HG03571 (cell line): ENCODE data around the gene SNUPN.

Experiments
- ATAC-seq: cut with Tn5 transposase; IDR thresholded peaks from one replicate; pipeline ENCODE4 v1.9.1; 2021; ENCODE audit not compliant: unreplicated experiment

SNUPN gene

DNA sequence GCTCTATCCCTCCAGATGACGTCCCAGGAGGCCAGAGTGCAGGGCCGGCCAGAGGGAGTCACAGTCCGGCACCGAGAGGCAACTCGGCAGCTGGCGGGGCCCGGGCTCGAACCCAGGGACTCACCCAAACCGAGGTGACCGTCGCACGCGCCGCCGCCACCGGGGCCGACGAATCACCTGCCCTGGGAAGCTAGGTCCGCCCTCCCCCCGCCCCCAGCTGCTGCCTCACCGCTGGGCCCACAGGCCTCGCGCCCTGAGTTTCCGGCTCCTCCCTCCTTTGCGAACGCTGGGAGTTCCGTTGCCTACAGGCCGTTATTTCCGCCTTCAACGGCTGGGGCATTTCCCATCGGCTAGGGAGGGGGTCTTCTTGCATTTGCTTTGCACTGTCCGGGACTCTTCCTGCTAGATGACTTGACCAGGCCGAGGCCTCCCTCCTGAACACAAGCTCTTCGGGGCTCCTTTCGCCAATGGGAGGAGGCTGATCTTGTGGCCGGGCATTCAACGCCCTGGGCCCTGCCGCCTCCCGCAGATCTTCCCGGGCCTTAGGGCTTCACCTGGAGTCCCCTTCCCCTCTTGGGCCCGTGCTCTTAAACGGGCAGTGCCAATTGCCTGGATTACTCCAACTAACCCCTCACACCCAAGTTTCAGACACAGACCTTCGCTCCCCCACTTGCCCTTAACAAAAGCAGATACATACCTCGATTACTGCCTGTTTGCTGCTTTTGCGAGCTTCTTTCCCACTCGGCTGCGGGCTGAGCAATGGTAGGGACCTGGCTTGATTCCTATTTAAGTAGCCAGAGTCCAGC is at the start of gene SNUPN:
Gene SNUPN (minus strand): TSS at position 184 of the 806 bp plus-strand sequence. CDS start 4,674 bp downstream, outside the sequence.
- ATAC-seq = peak; percentile 69

DNA sequence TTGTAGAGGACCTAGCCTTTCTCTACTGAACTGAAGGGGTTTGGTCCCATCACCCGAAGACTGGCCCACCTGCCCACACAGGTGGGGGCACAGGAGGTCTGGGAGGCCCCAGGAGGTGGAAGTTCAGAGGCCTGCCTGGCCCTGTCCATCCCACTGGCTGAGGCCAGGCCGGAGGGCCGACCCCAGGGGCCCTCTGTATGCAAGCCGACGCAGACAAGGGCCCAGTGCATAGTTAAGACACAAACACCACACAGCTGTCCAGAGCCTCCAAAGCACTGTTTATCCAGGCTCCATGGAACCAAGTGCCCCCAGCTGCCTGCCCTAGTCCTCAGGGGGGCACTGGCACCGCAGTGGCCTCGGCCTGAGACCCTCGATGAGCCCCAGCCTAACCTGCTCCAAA is 48.8 kb upstream of the SNUPN start:
- ATAC-seq = no peak

DNA sequence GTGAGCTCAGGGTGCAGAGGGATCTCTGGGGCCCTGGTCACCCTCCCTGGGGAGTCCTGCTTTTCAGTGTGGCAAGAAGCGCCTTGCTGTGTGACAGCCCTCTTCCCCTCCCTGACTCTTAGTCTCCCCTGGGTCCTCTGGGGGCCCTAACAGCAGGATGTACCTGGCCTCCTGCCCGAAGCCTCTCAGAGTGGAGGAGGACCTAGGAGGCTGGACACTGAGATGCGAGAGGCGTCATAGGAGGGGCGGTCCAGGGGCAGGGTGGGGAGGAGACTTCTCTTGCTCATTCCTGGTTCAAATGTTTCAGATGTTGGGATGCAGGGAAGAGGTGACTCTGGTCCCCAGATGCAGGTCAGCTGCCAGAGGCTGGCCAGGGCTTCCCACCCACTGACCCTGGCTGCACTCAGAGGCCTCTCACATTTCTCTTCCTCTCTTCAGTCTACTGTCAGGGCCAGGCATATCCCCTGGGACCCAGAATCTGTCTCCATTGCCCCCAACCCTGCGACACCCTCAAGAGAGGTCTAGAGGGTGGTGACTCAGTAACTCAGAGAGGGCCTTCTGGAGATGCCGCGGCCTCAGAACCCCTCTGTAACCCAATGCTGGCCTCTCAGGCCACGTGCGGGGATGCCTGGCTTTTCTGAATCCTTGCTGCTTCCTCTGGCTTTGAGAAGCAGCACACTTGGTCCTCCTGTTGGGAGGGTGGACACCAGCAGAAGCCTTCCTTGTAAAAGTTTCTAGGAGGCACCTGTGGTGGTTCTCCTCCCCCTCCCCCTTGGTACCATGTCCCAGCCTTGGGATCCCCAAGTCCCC is 48.1 kb upstream of the SNUPN start:
- ATAC-seq = no peak

DNA sequence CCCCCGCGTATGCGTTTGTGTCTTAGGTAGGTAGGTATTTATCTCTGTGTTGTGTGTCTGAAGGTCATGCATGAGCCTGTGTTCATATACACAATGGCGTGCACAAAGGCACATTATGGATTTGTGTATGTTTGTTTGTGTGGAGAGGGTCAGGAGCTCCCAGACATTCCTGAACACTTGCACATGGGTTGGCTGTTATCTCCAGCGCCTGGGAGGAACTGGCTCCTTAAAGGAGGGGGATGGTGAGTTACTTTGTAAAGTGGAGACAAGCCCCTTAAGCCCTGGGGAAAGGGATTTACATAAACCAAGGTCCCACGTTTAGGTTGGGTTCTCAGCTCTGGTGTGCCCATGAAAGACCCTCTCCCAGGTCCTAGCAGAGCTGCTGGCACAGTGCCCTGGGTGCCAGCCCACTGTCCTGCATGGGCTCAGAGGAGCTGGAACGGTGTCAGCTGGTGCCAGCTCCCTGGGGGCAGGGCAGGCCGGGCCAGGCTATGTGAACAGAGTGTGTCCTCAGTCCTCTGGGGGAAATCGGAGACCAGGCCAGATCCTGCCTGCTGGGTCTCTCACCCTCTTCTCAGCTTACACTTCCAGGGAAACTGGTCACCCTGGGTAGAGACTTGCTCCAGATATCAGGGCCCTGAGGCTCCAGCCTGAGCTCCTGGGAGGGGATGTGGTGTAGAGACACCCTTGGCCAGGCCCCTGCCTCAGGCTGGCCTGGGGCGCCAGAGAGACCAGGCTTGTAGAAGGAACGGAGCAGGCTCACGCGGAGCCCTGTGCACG is 47.3 kb upstream of the SNUPN start:
- no peak for ATAC-seq

DNA sequence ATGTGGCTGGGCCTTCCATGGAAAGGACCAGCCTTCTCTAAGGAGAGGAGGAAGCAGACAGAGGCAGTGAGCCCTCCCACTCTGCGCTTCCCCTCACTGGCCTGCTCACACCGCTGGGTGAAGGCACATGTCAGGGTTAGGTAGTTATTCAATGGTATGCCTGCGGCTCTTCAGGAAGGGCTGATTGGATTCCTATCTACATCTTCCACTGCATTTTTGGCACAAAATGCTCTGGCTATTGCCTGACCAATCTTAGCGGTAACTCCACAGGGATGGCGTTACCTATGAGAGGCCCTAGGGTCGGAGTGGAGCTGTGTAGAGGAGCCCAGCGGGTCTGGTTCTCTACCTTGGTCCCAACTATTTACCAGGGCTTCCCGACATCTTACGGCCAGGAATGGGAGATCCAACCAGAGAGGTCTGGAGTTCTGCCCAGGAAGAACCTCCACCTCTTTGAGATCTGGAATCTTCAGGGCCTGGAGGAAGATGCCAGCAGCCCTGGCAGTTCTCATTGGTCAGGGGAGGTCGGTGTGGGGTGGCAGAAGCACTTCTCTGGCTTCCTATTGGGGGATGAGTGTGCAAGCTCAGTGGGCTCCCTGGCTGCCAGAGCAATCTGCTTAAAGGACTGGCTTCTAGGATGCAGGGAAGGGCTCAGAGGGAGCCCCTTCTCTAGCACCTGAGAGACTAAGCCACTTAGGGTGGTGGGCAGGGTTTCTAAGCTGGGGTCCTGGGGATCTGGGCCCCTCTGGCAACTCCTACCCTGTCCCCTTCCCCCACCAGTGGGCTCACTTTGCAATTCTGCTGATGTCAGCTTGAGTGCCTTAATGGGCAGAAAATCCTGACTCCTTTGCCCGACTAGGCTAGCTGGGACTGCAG is 46.4 kb upstream of the SNUPN start:
- ATAC-seq = no peak

DNA sequence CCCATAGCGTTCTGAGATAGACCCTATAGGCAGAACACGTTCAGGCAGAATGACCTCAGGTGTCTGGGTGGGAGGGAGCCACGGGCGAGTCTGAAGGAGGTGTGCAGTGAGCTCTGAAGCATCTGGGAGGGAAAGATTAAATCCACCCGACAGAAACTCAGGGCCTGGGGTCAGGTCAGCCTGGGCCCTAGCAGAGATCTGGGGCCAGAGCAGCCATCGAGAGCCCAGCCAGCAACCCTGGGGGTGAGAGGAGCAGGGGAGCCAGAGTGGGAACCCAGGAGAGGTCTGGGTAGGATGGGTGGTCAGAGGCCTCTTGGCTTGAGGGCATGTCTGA is 44.3 kb upstream of the SNUPN start:
- ATAC-seq = no peak

DNA sequence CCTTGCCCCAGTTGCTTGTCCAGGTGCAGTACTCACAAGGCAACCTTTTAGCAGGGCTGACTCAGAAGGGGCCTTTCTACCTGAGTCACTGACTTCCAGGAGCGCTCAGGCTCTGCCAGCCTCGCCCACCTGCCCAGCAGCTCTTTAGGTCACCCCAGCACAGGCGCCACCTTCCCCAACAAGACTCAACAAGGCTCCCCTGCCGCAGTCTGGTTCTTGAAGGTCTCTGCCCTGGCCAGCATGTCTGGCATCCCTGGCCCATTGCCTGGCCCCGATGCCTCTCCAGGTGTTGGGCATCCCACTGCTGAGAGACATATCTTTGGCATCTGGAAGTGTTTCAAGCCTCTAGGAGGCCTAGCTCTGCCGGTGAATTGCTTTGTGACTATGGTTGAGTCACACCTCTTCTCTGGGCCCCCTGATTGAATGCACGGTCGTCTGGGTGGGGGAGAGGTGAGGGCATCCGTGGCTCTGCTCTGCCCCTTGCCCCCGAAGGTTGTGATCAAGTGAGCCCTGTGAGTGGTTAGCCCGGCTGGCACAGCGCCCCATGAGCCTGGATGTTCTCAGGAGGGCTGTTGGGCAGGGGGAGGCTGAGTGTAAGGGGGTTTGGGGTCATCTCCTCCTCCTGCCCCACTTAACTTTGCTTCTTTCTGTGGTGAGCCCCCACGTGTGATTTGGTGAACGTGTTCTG is 43.8 kb upstream of the SNUPN start:
- no peak for ATAC-seq

DNA sequence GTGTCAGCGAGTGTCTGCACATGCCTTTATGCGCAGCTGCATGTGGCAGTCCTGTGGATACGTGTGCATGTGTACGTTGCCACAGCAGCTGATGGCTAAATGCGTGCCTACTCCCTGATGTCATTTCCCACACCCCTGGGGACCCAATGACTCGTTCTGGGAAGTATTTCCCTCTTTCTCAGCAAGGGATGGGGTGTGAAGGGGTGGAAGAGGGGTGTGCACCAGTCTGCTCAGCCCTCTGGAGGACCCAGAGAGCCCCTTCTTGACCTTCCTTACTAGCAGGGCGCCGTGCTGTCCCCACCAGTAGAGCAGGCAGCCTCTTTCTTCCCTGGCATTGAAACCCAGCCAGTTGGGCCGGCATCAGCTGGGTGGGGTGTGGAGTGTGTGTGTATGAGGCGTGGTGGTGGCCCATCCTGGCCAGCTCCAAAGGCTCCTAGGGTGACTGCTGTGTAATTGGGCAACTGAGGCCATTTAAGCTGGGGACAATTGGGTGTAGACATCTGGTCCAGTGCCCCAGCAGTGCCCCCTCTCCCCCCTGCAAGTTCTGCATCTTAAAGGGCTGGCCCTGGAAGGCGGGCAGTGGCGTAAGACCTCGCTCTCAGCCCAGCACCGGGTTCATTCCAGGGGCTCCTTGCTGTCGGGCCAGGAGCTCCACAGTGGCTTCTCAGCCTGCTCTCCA is 41.4 kb upstream of the SNUPN start:
- ATAC-seq = no peak

DNA sequence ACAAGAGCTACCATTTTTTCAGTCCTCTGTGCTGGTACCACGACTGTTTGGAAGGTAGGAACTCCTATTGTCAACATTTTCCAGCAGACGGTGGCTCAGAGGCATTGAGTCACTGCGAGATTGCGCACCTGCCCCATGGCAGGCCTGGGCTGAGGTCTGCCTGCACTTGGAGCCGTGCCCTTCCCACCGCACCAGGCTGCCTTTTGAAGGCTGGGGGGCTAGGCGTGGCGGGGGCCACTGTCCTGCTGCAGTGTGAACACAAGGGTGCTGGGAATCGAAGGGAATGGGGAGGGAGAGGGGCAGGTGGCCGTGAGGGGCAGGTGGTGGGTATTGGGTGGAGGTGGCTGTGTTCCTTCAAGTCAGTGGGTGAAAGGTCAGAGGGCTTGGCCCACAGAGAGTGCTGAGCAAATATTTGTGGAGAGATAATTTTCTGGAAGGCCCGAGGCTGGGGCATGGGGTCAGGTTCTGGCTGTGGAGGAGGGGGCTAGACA is 38.5 kb upstream of the SNUPN start:
- ATAC-seq = no peak

DNA sequence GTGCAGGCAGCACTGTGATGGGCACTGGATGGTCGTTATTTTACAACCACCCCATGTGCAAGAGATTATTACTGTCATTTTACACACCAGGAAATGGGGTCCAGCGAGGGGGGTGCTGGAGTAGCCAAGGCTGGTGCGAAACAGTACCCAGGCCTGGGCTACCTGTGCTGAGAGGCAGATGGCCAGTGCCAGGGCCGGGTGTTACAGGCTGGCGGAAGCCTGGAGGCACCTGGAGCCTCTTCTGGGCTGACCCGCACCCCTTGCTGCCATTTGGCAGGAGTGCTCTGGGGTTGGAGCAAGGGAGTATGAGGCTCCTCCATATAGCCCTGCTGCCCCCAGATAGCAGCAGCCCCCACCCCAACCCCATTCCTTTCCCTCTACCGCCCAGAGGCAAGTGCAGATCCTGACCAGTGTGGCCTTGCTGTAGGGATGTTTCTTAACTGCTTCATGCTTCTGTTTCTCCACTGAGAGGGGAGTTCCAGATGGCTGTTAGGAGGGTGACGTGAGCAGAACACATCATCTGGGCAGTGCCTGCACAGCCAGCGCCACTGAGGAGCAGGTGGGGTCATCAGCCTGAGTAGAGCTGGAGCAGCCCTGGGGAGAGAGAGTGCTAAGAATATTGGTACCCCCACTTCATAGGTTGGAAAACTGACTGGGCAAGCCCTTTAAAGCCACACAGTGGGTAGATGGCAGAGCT is 37.4 kb upstream of the SNUPN start:
- no peak for ATAC-seq

DNA sequence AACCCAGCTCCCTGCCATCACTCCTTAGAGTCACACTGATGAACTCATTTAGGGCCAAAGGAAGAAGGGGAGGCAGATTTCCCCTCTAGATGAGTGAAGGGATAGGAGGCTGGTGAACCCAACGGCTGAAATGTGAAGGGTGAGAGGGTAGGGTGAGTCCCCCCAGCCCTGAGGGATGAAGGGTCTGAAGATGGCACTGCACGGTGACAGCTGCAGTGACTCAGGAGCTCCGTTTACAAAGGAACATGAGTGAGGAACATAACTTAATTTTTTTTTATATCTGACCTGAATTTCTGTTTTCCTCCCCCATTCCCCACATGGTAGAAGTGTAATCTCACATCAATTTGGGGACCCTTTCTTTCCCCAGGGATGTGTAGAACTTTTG is 36.2 kb upstream of the SNUPN start:
- no peak for ATAC-seq

DNA sequence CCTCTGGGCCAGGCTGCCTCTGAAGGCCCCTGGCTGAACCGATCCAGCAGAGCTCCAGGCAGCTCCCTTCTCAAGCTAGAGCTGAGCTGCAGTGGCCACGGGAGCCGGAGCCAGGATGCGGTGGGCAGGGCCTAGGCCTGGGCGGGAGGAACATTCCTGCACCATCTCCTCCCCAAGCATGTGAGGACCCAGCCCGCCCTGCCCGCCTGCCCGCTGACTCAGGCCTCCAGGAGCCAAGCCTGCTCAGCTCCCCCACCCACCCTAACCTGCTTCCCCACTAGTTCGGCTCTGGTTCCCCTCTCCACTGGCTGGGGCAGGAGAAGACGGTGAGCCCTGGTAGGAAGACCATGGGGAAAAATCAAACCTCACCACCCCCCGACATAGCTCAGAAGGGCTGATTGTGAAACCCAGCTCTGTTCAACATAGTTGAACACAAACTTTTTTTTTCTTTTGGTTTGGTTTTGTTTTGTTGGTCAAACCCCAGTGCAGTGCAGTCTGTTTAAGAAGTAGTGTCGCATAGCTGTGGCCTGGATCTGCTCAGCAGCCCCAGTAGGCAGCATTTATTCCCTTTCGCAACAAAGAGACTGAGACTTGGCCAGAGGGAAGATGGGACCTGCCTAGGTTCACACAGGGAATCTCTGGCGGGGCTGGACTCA is 35.7 kb upstream of the SNUPN start:
- no peak for ATAC-seq

DNA sequence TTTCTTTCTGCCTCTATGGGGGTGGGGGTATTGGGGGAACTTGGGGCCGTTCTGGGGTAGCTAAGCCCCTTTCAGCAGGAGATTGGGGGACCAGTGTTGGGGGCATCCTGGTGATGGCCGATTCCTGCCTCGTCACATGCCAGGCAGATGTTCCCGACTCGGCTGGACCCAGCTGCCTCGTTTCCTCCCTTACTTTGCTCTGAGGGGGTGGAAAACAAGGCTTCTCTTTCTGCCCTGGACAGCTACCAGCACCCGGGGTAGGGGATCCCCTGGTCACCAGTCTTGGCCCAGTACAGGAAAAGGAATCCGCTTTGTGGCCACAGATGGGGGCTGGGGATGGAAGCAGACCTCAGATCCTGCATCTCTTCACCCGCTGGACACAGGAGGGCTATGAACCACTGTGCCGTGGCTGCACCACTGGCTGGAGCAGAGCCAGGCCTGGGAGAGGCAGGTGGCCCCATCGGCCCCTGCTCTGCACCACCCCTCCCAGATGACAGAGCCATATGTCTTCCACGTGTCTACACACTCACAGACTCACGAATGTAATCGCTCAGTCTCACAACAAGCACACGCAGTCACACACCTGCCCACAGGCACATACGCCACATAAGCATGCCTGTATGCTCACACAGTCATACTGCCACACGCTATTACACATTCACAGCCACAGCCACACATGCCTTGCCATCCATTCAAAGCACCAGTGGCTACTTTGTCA is 34.6 kb upstream of the SNUPN start:
- no peak for ATAC-seq

DNA sequence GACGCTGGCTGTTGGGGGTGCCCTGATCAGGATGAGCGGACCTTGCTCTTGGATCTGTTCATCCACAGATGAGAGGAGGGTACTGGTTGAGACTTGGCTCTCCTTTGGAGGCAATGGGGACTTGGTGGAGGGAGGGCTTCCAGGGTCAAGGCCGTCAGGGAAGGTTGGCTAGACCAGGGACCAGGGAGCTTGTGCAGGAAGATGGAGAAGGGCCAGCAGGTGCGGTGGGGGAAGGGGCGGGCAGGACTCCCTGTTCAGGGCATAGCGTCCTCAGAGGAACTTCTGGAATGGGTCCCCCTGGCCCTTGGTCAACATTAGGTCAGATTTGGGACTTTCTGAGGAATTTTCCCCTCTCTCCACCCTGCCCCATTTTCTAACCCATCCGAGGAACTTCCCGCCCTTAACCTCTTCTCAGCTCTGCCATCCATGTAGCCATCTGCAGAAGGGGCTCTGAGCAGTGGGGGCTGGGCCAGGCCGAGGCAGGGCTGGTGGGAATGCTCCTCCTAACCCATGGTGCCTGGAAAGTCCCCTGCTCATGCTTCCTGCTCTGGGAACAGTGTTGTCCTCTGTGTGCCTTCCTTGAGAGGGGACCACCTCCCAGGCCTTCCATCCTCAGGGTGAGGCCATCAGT is 33.7 kb upstream of the SNUPN start:
- ATAC-seq = no peak

DNA sequence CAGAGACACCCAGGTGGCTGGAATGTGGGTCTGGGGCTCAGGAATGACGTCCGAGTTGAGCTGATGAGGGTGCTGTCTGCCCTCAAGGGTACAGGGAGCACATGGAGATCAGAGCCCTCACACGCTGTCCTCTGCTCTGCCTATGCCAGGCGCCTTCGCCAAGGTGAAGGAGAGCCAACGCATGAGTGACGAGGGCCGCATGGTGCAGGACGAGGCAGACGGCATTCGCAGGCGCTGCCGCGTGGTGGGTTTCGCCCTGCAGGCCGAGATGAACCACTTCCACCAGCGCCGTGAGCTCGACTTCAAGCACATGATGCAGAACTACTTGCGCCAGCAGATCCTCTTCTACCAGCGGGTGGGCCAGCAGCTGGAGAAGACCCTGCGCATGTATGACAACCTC is 31.3 kb upstream of the SNUPN start:
- no peak for ATAC-seq

DNA sequence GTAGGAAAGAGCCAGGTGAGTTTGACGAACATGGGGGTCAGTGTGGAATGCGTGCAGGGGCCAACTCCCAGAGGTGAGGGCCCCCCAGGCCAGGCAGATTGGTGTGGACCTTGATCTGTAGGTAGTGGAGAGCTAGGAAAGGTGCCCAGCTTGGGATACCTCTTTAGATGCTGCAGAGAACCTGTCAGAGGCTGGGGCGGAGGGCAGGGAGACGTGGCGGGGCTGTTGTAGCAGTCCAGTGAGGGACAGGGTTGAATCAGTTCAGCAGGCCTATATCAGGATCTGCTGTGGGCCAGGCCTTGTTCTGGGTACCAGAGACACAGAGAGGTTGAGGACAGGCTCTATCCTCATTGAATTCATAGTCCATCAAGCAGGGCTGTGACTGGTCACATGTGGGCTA is 30.8 kb upstream of the SNUPN start:
- no peak for ATAC-seq

DNA sequence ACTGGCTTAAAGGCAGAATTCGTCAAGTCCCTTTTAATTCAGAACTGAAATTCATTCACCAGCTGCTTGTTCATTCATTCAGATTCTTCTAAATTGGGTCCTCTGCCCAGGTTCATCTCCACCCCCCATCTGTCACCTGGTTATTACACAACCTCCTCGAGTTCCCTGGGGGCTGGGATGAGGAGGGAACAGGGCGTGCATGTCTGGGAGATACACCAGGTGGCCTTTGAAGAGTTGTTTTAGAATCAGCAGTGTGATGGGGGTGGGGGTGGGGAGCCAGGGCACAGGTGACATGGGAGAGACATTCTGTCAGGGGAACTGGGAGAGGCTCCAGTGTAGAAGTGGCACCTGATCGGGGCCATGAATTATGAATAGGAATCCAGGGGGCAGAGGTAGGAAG is 30.4 kb upstream of the SNUPN start:
- ATAC-seq = no peak
